HepG2 (cell line): ENCODE data around the gene JPT1. TPM values are rescaled to one million over a fixed set of nuclear protein-coding genes. Genes with fewer than 3 reads are reported as not detected.

ENCODE experiments used
- BCL3 ChIP-seq: sonication (generic); formaldehyde crosslinking; IDR thresholded peaks from 2 replicates; pipeline ENCODE4 v1.5.1; 2020; ENCODE audit warnings: mild to moderate bottlenecking, missing genetic modification reagents, moderate library complexity
- BRD4 ChIP-seq: sonication (generic); formaldehyde crosslinking; IDR thresholded peaks from 2 replicates; pipeline ENCODE4 v1.4.0; 2020; ENCODE audit warnings: missing genetic modification reagents
- CBFB ChIP-seq: sonication (generic); formaldehyde crosslinking; IDR thresholded peaks from 2 replicates; pipeline ENCODE4 v1.4.0; 2020; ENCODE audit warnings: missing genetic modification reagents
- CBX1 ChIP-seq: IDR thresholded peaks from one replicate; pipeline ENCODE4 v1.6.1; 2016; ENCODE audit warnings: antibody characterized with exemption, low read depth
- GTF2F1 ChIP-seq: fragments of 150-350 bp; IDR thresholded peaks from 2 replicates; pipeline ENCODE4 v1.6.1; 2014; ENCODE audit warnings: low read length
- HDAC2 ChIP-seq: sonication (generic); formaldehyde crosslinking; IDR thresholded peaks from 2 replicates; pipeline ENCODE4 v1.4.0; 2020; ENCODE audit warnings: missing genetic modification reagents
- HMGXB3 ChIP-seq: sonication (generic); formaldehyde crosslinking; IDR thresholded peaks from 2 replicates; pipeline ENCODE4 v1.4.0; 2020; ENCODE audit warnings: missing genetic modification reagents, borderline replicate concordance
- KDM3A ChIP-seq: IDR thresholded peaks from 2 replicates; pipeline ENCODE4 v1.6.1; 2018; ENCODE audit warnings: low read depth, missing compliant biosample characterization
- KDM5A ChIP-seq: fragments of 200-600 bp; sonication (generic); IDR thresholded peaks from 2 replicates; pipeline ENCODE4 v1.7.0; 2018; ENCODE audit warnings: antibody characterized with exemption, mild to moderate bottlenecking, low read length, borderline replicate concordance
- MYPOP ChIP-seq: sonication (generic); formaldehyde crosslinking; IDR thresholded peaks from 2 replicates; pipeline ENCODE4 v1.8.1; 2023; ENCODE audit warnings: mild to moderate bottlenecking, moderate library complexity, missing genetic modification reagents
- REXO4 ChIP-seq: sonication (generic); formaldehyde crosslinking; IDR thresholded peaks from 2 replicates; pipeline ENCODE4 v1.8.0; 2022; ENCODE audit warnings: missing genetic modification reagents, mild to moderate bottlenecking, borderline replicate concordance
- SP1 ChIP-seq, 2 experiments: fragments of 450-650 bp in 1 of 2; sonication (generic) in 1 of 2; formaldehyde crosslinking in 1 of 2; IDR thresholded peaks; 2 replicates each; pipeline versions ENCODE4 v1.4.0 to v1.6.1; 2016 to 2020; ENCODE audit warnings: missing genetic modification reagents in 1 of 2
- THYN1 ChIP-seq: sonication (generic); formaldehyde crosslinking; IDR thresholded peaks from 2 replicates; pipeline ENCODE4 v1.8.1; 2023; ENCODE audit warnings: low read depth, mild to moderate bottlenecking, moderate library complexity, missing genetic modification reagents, borderline replicate concordance
- YEATS4 ChIP-seq: sonication (generic); formaldehyde crosslinking; IDR thresholded peaks from 2 replicates; pipeline ENCODE4 v1.4.0; 2020; ENCODE audit warnings: missing genetic modification reagents, borderline replicate concordance
- ZNF232 ChIP-seq: sonication (generic); formaldehyde crosslinking; IDR thresholded peaks from 2 replicates; pipeline ENCODE4 v1.4.0; 2020; ENCODE audit warnings: missing genetic modification reagents, borderline replicate concordance
- ZNF556 ChIP-seq: sonication (generic); formaldehyde crosslinking; IDR thresholded peaks from 2 replicates; pipeline ENCODE4 v1.4.0; 2020; ENCODE audit warnings: mild to moderate bottlenecking, missing genetic modification reagents, borderline replicate concordance
- ZNF660 ChIP-seq: sonication (generic); formaldehyde crosslinking; IDR thresholded peaks from 2 replicates; pipeline ENCODE4 v1.5.1; 2020; ENCODE audit warnings: mild to moderate bottlenecking, low read depth, missing genetic modification reagents, borderline replicate concordance
- ZNF704 ChIP-seq: sonication (generic); formaldehyde crosslinking; IDR thresholded peaks from 2 replicates; pipeline ENCODE4 v1.8.1; 2023; ENCODE audit warnings: mild to moderate bottlenecking, inconsistent platforms, moderate library complexity, missing genetic modification reagents, borderline replicate concordance
- polyA plus RNA-seq, 8 experiments: library from polyadenylated mRNA; depleted of rRNA in 3 of 8; stranded (reverse) in 7 of 8; unstranded in 1 of 8; fragments of >200 nt; fragmentation: Illumina TruSeq in 4 of 8; extraction: Trizol in 4 of 8; gene quantifications; 2 replicates each; pipeline versions ENCODE4 v1.2.1 to v1.2.3, GENCODE V29; 2011 to 2016; ENCODE audit warnings: low read depth in 4 of 8, missing spikeins in 1 of 8, mixed read lengths in 1 of 8; ENCODE audit not compliant: insufficient read depth in 1 of 8
- total RNA-seq, 5 experiments: library from RNA; depleted of rRNA; stranded (reverse); fragments of >200 nt; fragmentation: Illumina TruSeq; extraction: Trizol; gene quantifications; 2 replicates each; pipeline ENCODE4 v1.2.3, GENCODE V29; 2016; ENCODE audit warnings: low read depth in 1 of 5

The JPT1 gene
- total and polyA plus RNA-seq, 2 of the 13 experiments (the other 11 are each of a cell fraction or from before 2014, with no cell fraction given), result 43.3 to 256 TPM

- TF ChIP-seq ZNF232 (CRISPR knock-in tag), result peak; percentile 47; the same call in 1 of the 2 replicates
- TF ChIP-seq KDM5A, result no peak
- 0 out of 2 replicates have a peak, but pooled peaks have one; percentile 4 for TF ChIP-seq REXO4 (CRISPR knock-in tag)
- TF ChIP-seq CBX1, result peak; percentile 68
- TF ChIP-seq ZNF704 (CRISPR knock-in tag), result peak; percentile 87
- TF ChIP-seq CBFB (CRISPR knock-in tag), result no peak; the same call in 1 of the 2 replicates
- TF ChIP-seq KDM3A, result peak; percentile 36; the same call in 1 of the 2 replicates
- peak; percentile 88 for TF ChIP-seq GTF2F1
- TF ChIP-seq SP1 (IDR thresholded peaks at IDR 0.05), result no peak
- peak; percentile 71 for TF ChIP-seq SP1 (CRISPR knock-in tag; IDR thresholded peaks at IDR 0.05)
- TF ChIP-seq BRD4 (CRISPR knock-in tag), result no peak
- TF ChIP-seq THYN1 (CRISPR knock-in tag), result no peak
- TF ChIP-seq MYPOP (CRISPR knock-in tag), result peak; percentile 95
- peak; percentile 91 for TF ChIP-seq BCL3 (CRISPR knock-in tag)
- TF ChIP-seq HMGXB3, result peak; percentile 77; the same call in 1 of the 2 replicates
- peak; percentile 74 for TF ChIP-seq HDAC2 (CRISPR knock-in tag)
- no peak for TF ChIP-seq ZNF660 (CRISPR knock-in tag)
- peak; percentile 94 for TF ChIP-seq YEATS4 (CRISPR knock-in tag)
- peak; percentile 67; the same call in 1 of the 2 replicates for TF ChIP-seq ZNF556 (CRISPR knock-in tag)
Observed at GRCh38 chr17:75154195-75155106, at the start of gene JPT1 (continued).
